ENCODE measurements around the gene COG2.
A peak's percentile ranks its signal among the peaks of the same experiment; 100 is the strongest.
"Not testable (repeated sequence)": the region's sequence is repeated elsewhere in the genome, so short reads cannot be mapped to it uniquely, and the experiment has no call there.

COG2 gene

DNA sequence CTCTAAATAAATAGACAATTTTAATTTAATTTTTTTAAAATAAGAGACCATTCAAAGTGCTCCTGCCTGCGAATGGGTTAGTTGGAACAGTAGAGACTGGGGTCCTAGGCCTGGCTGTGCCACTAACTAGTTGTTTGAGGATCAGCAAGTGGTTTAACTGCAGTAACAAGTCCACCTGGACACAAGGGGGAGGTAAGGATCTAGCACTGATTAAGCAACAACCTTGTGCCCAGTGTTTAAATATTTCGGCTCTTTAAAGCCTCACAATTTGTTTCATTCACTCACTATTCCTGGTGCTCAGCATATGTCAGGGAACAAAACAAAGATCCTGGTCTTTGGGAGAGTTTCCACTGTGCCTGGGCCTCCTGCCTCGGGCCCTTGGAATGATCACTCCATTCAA lies 73.2 kb downstream of the COG2 start:
- DNase-seq (ENCODE audit: low spot score): no peak

- not testable (repeated sequence) for DNase-seq (ENCODE audit: low spot score)
Measured at GRCh38 chr1:230716453-230716852, 74.2 kb downstream of the COG2 start.

- DNase-seq (ENCODE audit: low spot score): no peak
Measured at GRCh38 chr1:230717251-230717650, 75.0 kb downstream of the COG2 start.

DNA sequence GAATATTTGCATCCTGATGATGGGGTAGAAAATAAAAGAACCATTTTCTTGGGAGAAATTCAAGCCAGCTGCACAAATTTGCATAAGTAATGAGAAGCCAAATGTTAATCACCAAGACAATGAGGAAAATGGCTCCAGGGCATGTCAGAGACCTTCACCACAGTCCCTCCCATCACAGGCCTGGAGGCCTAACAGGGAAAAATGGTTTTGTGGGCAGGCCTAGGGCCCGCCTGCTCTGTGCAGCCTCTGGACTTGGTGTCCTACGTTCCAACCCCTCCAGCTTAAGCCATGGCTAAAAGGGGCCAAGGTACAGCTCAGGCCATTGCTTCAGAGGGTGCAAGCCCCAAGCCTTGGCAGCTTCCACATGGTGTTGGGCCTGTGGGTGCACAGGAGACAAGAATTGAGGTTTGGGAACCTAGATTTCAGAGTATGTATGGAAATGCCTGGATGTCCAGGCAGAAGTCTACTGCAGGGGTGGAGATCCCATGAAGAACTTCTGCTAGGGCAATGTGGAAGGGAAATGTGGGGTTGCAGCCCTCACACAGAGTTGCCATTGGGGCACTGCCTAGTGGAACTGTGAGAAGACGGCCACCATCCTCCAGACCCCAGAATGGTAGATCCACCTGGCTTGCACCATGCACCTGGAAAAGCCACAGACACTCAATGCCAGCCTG lies 79.7 kb downstream of the COG2 start:
- not testable (repeated sequence) for DNase-seq (ENCODE audit: low spot score)

DNA sequence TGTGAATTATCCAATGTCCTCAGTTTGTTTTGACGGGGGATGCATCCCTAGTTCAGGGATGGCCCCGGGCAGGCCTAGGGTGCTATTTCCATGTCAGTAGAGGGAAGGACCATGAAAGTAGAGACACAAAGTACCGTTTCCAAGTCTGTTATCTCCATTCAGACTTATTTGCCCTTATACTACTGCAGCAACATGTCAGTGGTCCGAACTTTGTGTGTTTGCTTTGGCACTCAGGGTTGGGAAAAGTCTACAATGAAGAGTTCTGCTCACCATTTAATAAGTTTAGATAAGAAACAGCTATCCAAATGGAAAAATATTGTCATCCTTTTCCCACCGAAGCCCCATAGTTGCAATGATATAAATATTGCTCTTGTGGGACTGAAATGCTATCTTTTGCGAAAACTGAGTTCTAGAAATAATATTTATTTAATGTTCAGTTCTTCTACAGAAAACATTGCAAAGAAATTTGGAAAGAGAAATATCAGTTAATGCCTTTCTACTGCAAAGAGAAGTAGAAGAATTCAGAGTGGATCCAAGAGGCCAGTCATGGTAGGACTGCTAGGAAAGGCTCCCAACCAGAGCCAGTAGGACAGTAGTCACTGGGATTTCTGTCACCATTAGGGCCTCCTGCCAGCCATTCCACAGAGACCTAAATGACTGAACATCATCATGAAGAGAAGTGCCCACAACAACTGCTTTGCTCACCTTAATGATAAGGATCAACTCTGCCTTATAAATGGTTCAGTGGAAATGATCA lies 83.2 kb downstream of the COG2 start:
- DNase-seq (ENCODE audit: low spot score): no peak

- DNase-seq (ENCODE audit: low spot score): no peak
Measured at GRCh38 chr1:230728710-230729392, 86.6 kb downstream of the COG2 start.

DNA sequence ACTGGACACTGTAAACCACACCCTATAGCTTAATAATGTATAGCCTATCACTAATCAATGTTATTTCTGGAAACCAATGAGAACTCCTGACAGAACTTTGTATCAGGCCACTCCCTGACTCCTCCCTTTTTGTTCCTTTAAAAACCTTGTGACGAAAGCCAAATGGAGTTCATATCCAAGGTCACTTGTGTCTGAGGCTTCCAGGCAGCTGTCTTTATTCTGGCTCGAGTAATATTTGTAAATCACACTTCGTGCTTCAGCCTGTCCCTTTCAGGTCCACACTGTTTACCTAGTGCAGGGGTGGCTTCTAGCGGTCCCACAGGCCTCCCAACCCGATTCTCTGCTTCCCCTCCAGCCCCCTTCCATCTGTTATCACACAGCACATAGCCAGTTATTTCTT lies 88.7 kb downstream of the COG2 start:
- DNase-seq (ENCODE audit: low spot score): no peak

GRCh38 chr1:230735447-230735846 lies 93.2 kb downstream of the COG2 start:
- DNase-seq (ENCODE audit: low spot score): no peak

DNA sequence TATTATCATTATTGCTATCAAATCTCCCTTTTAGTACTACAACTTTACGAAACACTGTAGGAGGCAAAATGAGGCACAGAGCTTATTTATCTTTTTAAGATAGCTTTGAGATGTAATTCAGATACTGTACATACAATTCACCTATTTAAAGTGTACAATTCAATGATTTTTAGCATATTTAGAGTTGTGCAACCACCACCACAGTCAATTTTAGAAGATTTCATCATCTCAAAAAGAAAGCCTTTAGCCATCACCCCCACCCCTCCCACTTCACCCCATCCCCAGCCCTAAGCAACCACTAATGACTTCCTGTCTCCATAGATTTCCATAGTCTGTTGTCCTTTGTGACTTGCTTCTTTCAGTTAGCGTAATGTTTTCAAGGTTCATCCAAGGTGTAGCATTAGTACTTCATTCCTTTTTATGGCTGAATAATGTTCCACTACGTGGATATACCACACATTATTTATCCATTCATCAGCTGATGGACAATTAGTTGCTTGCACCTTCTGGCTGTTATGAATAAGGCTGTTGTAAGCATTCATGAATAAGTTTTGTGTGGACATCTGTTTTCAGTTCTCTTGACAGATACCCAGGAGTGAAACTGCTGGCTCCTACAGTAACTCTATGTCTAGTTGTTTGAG lies 95.5 kb downstream of the COG2 start:
- DNase-seq (ENCODE audit: low spot score): no peak

GRCh38 chr1:230739564-230740290 lies 97.4 kb downstream of the COG2 start:
- peak; percentile 54 for DNase-seq (ENCODE audit: low spot score)
